A549 (cell line): ENCODE data around the gene PPP3CA. TPM values are rescaled to one million over a fixed set of nuclear protein-coding genes. Genes with fewer than 3 reads are reported as not detected.

ENCODE experiments used
- ATAC-seq, 2 experiments: fragments of 200-7000 bp in 1 of 2; fragments of >200 bp in 1 of 2; cut with Nextera tagmentation in 1 of 2; cut with Tn5 transposase in 1 of 2; 3 replicates each; pipeline versions ENCODE4 v1.8.0 to v1.9.1; 2018 to 2020; ENCODE audit warnings: mild to moderate bottlenecking in 1 of 2, moderate library complexity in 1 of 2
- CTCF ChIA-PET: fragments of 300-600 bp; sonication (Branson Sonifier 250); formaldehyde crosslinking; extraction: SDS; loops from one replicate; lab custom pipeline; 2021; ENCODE audit warnings: antibody characterized with exemption, inconsistent platforms; lab: Yijun Ruan, JAX
- POLR2A ChIA-PET: fragments of 350-600 bp; formaldehyde crosslinking; extraction: SDS; loops from one replicate; lab custom pipeline; 2021; ENCODE audit warnings: antibody characterized with exemption, inconsistent platforms; lab: Yijun Ruan, JAX
- DNase-seq, 2 experiments: peaks; one replicate each; pipeline versions ENCODE4 v3.0.0 to v3.0.0-alpha.2; 2011 to 2016; ENCODE audit warnings: low read depth in 1 of 2, low spot score in 1 of 2
- FAIRE-seq: peaks from 2 replicates; lab custom pipeline; 2011; peaks lifted over from hg19 to GRCh38; lab: Jason Lieb, UNC
- H3K27ac ChIP-seq, 2 experiments: fragments of >200 bp; sonication (Bioruptor Twin); formaldehyde crosslinking; 3 replicates each; pipeline ENCODE4 v1.5.1; 2016 to 2017
- H3K4me1 ChIP-seq: fragments of >200 bp; sonication (Bioruptor Twin); formaldehyde crosslinking; 3 replicates; pipeline ENCODE4 v1.6.1; 2016
- H3K4me2 ChIP-seq: fragments of >200 bp; sonication (Bioruptor Twin); formaldehyde crosslinking; 3 replicates; pipeline ENCODE4 v1.6.1; 2016
- H3K4me3 ChIP-seq: fragments of >200 bp; sonication (Bioruptor Twin); formaldehyde crosslinking; 3 replicates; pipeline ENCODE4 v1.5.1; 2016
- H3K9me3 ChIP-seq: fragments of >200 bp; sonication (Bioruptor Twin); formaldehyde crosslinking; 3 replicates; pipeline ENCODE4 v1.6.1; 2016
- CEBPB ChIP-seq, 2 experiments: fragments of >200 bp in 1 of 2; sonication (Bioruptor Twin) in 1 of 2; formaldehyde crosslinking in 1 of 2; IDR thresholded peaks; 2 replicates each; pipeline ENCODE4 v1.6.1; 2012 to 2016
- FOSB ChIP-seq: fragments of 250-450 bp; sonication (Bioruptor Pico); IDR thresholded peaks from 2 replicates; pipeline ENCODE4 v1.5.0; 2020; ENCODE audit warnings: mild to moderate bottlenecking, moderate library complexity
- FOSL2 ChIP-seq, 2 experiments: fragments of 450-650 bp in 1 of 2; fragments of >200 bp in 1 of 2; sonication (Bioruptor Twin) in 1 of 2; formaldehyde crosslinking; IDR thresholded peaks; 2 replicates each; pipeline versions ENCODE4 v1.5.0 to v1.6.1; 2016 to 2020; ENCODE audit warnings: mild to moderate bottlenecking in 1 of 2, moderate library complexity in 1 of 2
- GATA3 ChIP-seq: IDR thresholded peaks from 2 replicates; pipeline ENCODE4 v1.6.1; 2012; ENCODE audit warnings: borderline replicate concordance
- HEYL ChIP-seq: fragments of 250-450 bp; sonication (Bioruptor Pico); IDR thresholded peaks from 2 replicates; pipeline ENCODE4 v1.8.0; 2021; ENCODE audit warnings: mild to moderate bottlenecking, moderate library complexity
- HOXA7 ChIP-seq: fragments of 250-450 bp; sonication (Bioruptor Pico); IDR thresholded peaks from 2 replicates; pipeline ENCODE4 v1.5.0; 2020; ENCODE audit warnings: mild to moderate bottlenecking, moderate library complexity
- HOXB13 ChIP-seq: fragments of 250-450 bp; sonication (Bioruptor Pico); IDR thresholded peaks from 2 replicates; pipeline ENCODE4 v1.5.0; 2020; ENCODE audit warnings: low read depth, mild to moderate bottlenecking, moderate library complexity
- JUNB ChIP-seq: fragments of >200 bp; sonication (Bioruptor Twin); formaldehyde crosslinking; IDR thresholded peaks from 2 replicates; pipeline ENCODE4 v1.6.1; 2016
- KDM5A ChIP-seq: fragments of 200-600 bp; sonication (generic); IDR thresholded peaks from 2 replicates; pipeline ENCODE4 v1.6.1; 2016; ENCODE audit warnings: antibody characterized with exemption, mild to moderate bottlenecking
- MAZ ChIP-seq: fragments of 150-350 bp; IDR thresholded peaks from 2 replicates; pipeline ENCODE4 v1.6.1; 2014; ENCODE audit warnings: antibody characterized with exemption, low read depth, low read length, borderline replicate concordance
- MYC ChIP-seq: IDR thresholded peaks from 2 replicates; pipeline ENCODE4 v1.6.1; 2012; ENCODE audit warnings: mild to moderate bottlenecking, inconsistent platforms, low read length, improper control_type of control experiment, borderline replicate concordance
- NFE2L2 ChIP-seq: fragments of 150-350 bp; conservative IDR thresholded peaks from 2 replicates; pipeline ENCODE4 v1.6.1; 2014; ENCODE audit warnings: low read length
- NR3C1 ChIP-seq: fragments of >200 bp; sonication (Bioruptor Twin); formaldehyde crosslinking; IDR thresholded peaks from 3 replicates; pipeline ENCODE4 v1.6.1; 2017
- PHF8 ChIP-seq: fragments of 200-600 bp; sonication (generic); IDR thresholded peaks from 2 replicates; pipeline ENCODE4 v1.6.1; 2016; ENCODE audit warnings: low read depth, mild to moderate bottlenecking, antibody characterized with exemption, moderate library complexity, borderline replicate concordance
- RARB ChIP-seq: fragments of 250-450 bp; sonication (Bioruptor Pico); IDR thresholded peaks from 2 replicates; pipeline ENCODE4 v1.8.0; 2021; ENCODE audit warnings: mild to moderate bottlenecking, moderate library complexity
- RFX5 ChIP-seq: fragments of 450-650 bp; IDR thresholded peaks from 2 replicates; pipeline ENCODE4 v1.7.1; 2014; ENCODE audit warnings: antibody characterized with exemption, mild to moderate bottlenecking, moderate library complexity
- SREBF2 ChIP-seq: fragments of 450-650 bp; IDR thresholded peaks from 2 replicates; pipeline ENCODE4 v1.6.1; 2014; ENCODE audit warnings: mild to moderate bottlenecking, moderate library complexity
- TFCP2L1 ChIP-seq: fragments of 250-450 bp; sonication (Bioruptor Pico); IDR thresholded peaks from 2 replicates; pipeline ENCODE4 v1.5.0; 2021; ENCODE audit warnings: mild to moderate bottlenecking
- ZFP36 ChIP-seq: fragments of 450-650 bp; IDR thresholded peaks from 2 replicates; pipeline ENCODE4 v1.6.1; 2014; ENCODE audit warnings: borderline replicate concordance; ENCODE audit not compliant: partially characterized antibody
- WGBS: methylation state at CpG from one replicate; pipeline ENCODE4 v1.1.6; 2017; ENCODE audit errors: missing lambda C conversion rate; 5-methylcytosine and 5-hydroxymethylcytosine counted together
- polyA plus RNA-seq, 4 experiments: library from polyadenylated mRNA; depleted of rRNA in 3 of 4; stranded (reverse); fragments of >200 nt; fragmentation: RNase III in 1 of 4; extraction: RNeasy Plus Mini Kit Qiagen cat#74134 plus additional on column Dnase treatment in 1 of 4; gene quantifications; 2 replicates in 3 of 4; 3 replicates in 1 of 4; pipeline ENCODE4 v1.2.3, GENCODE V29; 2011 to 2017
- TF ChIP-seq, protein P1 (sequence below): IDR thresholded peaks from 2 replicates; pipeline ENCODE4 v1.6.1; 2012
- TF ChIP-seq, protein P2 (sequence below): fragments of >200 bp; sonication (Bioruptor Twin); formaldehyde crosslinking; IDR thresholded peaks from 2 replicates; pipeline ENCODE4 v1.6.1; 2016
- TF ChIP-seq, protein P3 (sequence below): fragments of 250-450 bp; sonication (Bioruptor Pico); IDR thresholded peaks from 2 replicates; pipeline ENCODE4 v1.5.0; 2021; ENCODE audit warnings: mild to moderate bottlenecking, moderate library complexity, borderline replicate concordance
- TF ChIP-seq, protein P4 (sequence below): fragments of >200 bp; sonication (Bioruptor Twin); formaldehyde crosslinking; IDR thresholded peaks from 3 replicates; pipeline ENCODE4 v1.5.1; 2016

The PPP3CA gene
- polyA plus RNA-seq, 2 of the 4 experiments (the other 2 are of a cell fraction) = 21.4 to 42.4 TPM

DNA sequence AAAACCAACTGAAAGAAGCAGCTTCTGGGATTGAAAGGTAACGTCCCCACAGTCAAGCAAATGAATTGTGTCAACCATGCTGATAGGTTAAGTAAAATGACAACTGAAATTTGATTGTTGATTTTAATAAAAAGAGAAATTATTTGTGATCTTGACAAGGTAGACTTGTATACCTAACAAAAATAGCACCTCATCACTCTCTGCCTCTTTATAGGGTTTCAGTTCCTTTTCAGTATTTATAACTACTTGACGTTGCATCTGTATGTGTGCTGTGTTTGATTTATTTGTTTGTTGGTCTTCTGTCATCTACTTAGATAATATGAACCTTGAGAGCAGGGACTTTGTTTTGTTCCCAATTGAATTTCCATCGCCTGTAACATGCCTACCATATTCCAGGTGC lies 7.9 kb upstream of the PPP3CA start:
- H3K4me2 ChIP-seq = peak overlapping the region; percentile 94
- H3K4me1 ChIP-seq = peaks cover 32% of the 10 kb centered on the region
- CTCF ChIA-PET = no interaction called here
- no peak overlapping the region for H3K4me3 ChIP-seq
- FAIRE-seq = no peak
- TF ChIP-seq MYC (no peak), HOXA7 (CRISPR knock-in tag) (no peak)
- H3K9me3 ChIP-seq = peaks cover 6% of the 10 kb centered on the region; the same call in 2 of the 3 replicates
- POLR2A ChIA-PET = no interaction called here
- no peak for ATAC-seq
- no peak for DNase-seq
- WGBS = 68% methylated on average over 3 of the region's 3 CpGs
- H3K27ac ChIP-seq = peak overlapping the region; percentile 89 to 95

DNA sequence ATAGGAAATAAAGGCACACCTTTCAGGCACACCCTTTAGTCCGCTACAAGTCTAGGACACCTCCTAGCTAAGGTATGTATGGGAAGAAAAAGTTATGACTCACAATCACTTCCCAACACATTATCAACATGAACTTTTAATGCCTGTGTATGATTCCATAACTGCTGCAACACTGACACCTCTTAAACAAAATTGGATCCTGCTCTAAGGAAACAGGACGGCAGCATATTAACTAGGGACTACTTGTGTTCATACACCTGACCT lies 2.4 kb upstream of the PPP3CA start:
- FAIRE-seq (no peak), ATAC-seq (no peak), DNase-seq (peak in 1 of 2 experiments; percentile 42)
- TF ChIP-seq JUNB (0 out of 2 replicates have a peak, but pooled peaks have one; percentile 11), KDM5A (no peak), HEYL (CRISPR knock-in tag) (no peak), FOSL2 (IDR thresholded peaks at IDR 0.05) (no peak), FOSL2 (CRISPR knock-in tag; IDR thresholded peaks at IDR 0.05) (peak; percentile 28; the same call in 1 of the 2 replicates)
- H3K4me3 ChIP-seq = no peak overlapping the region
- H3K27ac ChIP-seq = peak overlapping the region in 1 of 2 experiments; percentile 99; a peak in 3 of 6 replicates
- WGBS = 53% methylated on average over 2 of the region's 2 CpGs
- ChIA-PET POLR2A (interaction anchor here (0.6 kb wide), 1 partner anchor 60 kb away, joined by 4 read pairs; no protein-coding TSS in a partner anchor), CTCF (no interaction called here)
- H3K4me2 ChIP-seq = peak overlapping the region; percentile 85; the same call in 2 of the 3 replicates
- no peaks in the 10 kb centered on the region for H3K9me3 ChIP-seq
- H3K4me1 ChIP-seq = peaks cover 21% of the 10 kb centered on the region

DNA sequence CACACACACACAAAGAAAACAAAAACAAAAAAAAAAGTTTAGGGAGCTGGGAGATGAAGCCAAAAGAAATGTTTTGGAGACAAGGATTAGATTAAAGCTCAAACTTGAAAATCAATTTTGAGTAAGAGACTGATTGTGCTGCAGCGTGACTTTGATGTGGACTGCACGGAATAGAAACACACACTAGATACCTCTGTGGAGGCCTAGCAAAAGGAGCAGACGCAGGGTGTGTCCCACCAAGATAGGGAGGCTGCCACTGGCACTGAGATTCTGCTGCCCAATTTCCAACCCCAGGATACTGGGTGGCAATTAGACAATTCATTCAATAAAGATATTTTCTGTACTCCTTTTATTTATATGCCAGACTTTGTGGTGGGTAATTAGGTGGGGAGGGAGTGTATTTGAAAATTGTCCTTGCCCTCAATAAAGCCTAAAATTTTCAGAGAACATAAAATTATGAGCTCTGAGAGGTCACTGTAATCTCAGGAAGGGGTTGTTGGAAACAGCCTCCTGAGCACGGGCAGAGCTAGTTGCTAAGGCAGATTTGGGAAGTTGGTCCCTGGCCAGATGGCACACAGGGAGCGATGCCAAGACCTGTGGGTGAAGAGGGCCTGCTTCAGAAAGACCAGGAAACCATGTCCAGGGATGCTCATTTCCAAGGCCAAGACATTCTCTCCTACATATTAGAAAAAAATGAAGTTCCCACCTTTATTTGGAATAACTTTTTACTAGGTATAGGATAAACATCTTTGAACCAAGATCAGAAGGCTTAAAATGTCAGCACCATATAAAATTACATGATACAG lies 1.9 kb upstream of the PPP3CA start:
- peak overlapping the region; percentile 79 for H3K4me3 ChIP-seq
- TF ChIP-seq GATA3 = peak; percentile 19; the same call in 1 of the 2 replicates
- TF ChIP-seq, protein P1, sequence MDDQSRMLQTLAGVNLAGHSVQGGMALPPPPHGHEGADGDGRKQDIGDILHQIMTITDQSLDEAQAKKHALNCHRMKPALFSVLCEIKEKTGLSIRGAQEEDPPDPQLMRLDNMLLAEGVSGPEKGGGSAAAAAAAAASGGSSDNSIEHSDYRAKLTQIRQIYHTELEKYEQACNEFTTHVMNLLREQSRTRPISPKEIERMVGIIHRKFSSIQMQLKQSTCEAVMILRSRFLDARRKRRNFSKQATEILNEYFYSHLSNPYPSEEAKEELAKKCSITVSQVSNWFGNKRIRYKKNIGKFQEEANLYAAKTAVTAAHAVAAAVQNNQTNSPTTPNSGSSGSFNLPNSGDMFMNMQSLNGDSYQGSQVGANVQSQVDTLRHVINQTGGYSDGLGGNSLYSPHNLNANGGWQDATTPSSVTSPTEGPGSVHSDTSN = no peak
- TF ChIP-seq RFX5 = peak; percentile 74; the same call in 1 of the 2 replicates
- TF ChIP-seq, all 56 proteins: peak for 2
- peak in 1 of 2 experiments; percentile 61 for DNase-seq

DNA sequence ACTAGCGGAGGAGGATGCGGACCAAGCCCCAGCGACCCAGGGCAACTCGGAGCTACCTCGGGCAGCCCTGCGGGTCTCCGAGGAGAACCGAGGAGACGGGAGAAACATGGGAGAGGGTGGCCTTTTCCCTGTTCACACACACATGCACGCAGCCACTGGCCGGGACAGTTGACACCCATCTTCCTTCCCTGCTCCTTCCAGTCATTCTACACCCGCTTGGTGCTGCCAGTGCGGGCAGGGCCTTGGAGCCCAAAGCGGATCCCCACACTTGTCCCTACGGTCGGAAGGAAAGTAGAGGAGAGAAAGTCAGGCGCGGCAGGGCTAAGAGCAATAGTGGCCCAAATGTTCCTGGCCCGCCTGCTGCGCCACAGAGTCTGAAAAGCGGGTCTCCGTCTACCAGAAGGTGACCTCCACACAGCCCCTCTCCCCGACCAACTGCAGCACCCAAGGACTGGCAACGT lies 1.1 kb upstream of the PPP3CA start:
- FAIRE-seq (no peak), DNase-seq (peak in 1 of 2 experiments; percentile 11), ATAC-seq (peak; percentile 26 to 30)
- Histone ChIP-seq H3K9me3 (no peaks in the 10 kb centered on the region), H3K4me3 (peak overlapping the region; percentile 79), H3K4me1 (peaks cover 34% of the 10 kb centered on the region), H3K4me2 (peak overlapping the region; percentile 85), H3K27ac (peak overlapping the region; percentile 88 to 99)
- ChIA-PET POLR2A (interaction anchor here (0.6 to 2.7 kb wide), 12 partner anchors 8 to 1398 kb away, joined by 3 to 12 read pairs (median 5); partner anchors contain the start of gene H2AZ1), CTCF (interaction anchor here (0.6 to 1.2 kb wide), 3 partner anchors 14 to 274 kb away, joined by 3 to 7 read pairs (median 3); no protein-coding TSS in a partner anchor)
- 13% methylated on average over 13 of the region's 24 CpGs for WGBS
- TF ChIP-seq, protein P2, sequence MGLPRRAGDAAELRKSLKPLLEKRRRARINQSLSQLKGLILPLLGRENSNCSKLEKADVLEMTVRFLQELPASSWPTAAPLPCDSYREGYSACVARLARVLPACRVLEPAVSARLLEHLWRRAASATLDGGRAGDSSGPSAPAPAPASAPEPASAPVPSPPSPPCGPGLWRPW = no peak
- TF ChIP-seq HOXB13 (CRISPR knock-in tag) = no peak
- no peak for TF ChIP-seq FOSB (CRISPR knock-in tag)
- TF ChIP-seq TFCP2L1 (CRISPR knock-in tag) = no peak
- no peak for TF ChIP-seq CEBPB (IDR thresholded peaks at IDR 0.05)
- no peak for TF ChIP-seq ZFP36
- TF ChIP-seq SREBF2 = no peak
- TF ChIP-seq RARB (CRISPR knock-in tag) = no peak
- no peak for TF ChIP-seq PHF8
- TF ChIP-seq, protein P3, sequence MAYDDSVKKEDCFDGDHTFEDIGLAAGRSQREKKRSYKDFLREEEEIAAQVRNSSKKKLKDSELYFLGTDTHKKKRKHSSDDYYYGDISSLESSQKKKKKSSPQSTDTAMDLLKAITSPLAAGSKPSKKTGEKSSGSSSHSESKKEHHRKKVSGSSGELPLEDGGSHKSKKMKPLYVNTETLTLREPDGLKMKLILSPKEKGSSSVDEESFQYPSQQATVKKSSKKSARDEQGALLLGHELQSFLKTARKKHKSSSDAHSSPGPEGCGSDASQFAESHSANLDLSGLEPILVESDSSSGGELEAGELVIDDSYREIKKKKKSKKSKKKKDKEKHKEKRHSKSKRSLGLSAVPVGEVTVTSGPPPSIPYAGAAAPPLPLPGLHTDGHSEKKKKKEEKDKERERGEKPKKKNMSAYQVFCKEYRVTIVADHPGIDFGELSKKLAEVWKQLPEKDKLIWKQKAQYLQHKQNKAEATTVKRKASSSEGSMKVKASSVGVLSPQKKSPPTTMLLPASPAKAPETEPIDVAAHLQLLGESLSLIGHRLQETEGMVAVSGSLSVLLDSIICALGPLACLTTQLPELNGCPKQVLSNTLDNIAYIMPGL (CRISPR knock-in tag) = no peak
- no peak for TF ChIP-seq NFE2L2
- no peak for TF ChIP-seq NR3C1
- TF ChIP-seq JUNB = no peak
- TF ChIP-seq, protein P4, sequence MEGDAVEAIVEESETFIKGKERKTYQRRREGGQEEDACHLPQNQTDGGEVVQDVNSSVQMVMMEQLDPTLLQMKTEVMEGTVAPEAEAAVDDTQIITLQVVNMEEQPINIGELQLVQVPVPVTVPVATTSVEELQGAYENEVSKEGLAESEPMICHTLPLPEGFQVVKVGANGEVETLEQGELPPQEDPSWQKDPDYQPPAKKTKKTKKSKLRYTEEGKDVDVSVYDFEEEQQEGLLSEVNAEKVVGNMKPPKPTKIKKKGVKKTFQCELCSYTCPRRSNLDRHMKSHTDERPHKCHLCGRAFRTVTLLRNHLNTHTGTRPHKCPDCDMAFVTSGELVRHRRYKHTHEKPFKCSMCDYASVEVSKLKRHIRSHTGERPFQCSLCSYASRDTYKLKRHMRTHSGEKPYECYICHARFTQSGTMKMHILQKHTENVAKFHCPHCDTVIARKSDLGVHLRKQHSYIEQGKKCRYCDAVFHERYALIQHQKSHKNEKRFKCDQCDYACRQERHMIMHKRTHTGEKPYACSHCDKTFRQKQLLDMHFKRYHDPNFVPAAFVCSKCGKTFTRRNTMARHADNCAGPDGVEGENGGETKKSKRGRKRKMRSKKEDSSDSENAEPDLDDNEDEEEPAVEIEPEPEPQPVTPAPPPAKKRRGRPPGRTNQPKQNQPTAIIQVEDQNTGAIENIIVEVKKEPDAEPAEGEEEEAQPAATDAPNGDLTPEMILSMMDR = no peak
- TF ChIP-seq MAZ = no peak

More for the DNA sequence above, 1.9 kb upstream of the PPP3CA start:
- Histone ChIP-seq H3K4me2 (peak overlapping the region; percentile 85), H3K27ac (peak overlapping the region; percentile 88 to 99), H3K4me1 (peaks cover 26% of the 10 kb centered on the region), H3K9me3 (no peaks in the 10 kb centered on the region)
- no peak for FAIRE-seq
- WGBS = 50% methylated on average over 5 of the region's 5 CpGs
- ATAC-seq = no peak
- CTCF ChIA-PET = interaction anchor here (0.6 to 1.0 kb wide), 3 partner anchors 165 to 445 kb away, joined by 4 to 7 read pairs (median 4); no protein-coding TSS in a partner anchor
- POLR2A ChIA-PET = interaction anchor here (0.6 to 2.0 kb wide), 3 partner anchors 59 to 1399 kb away, joined by 3 to 5 read pairs (median 4); partner anchors contain the start of gene H2AZ1
